ENCODE results near the gene MYO1E.
"Not testable (repeated sequence)": the region's sequence is repeated elsewhere in the genome, so short reads cannot be mapped to it uniquely, and the experiment has no call there.

MYO1E gene

DNA sequence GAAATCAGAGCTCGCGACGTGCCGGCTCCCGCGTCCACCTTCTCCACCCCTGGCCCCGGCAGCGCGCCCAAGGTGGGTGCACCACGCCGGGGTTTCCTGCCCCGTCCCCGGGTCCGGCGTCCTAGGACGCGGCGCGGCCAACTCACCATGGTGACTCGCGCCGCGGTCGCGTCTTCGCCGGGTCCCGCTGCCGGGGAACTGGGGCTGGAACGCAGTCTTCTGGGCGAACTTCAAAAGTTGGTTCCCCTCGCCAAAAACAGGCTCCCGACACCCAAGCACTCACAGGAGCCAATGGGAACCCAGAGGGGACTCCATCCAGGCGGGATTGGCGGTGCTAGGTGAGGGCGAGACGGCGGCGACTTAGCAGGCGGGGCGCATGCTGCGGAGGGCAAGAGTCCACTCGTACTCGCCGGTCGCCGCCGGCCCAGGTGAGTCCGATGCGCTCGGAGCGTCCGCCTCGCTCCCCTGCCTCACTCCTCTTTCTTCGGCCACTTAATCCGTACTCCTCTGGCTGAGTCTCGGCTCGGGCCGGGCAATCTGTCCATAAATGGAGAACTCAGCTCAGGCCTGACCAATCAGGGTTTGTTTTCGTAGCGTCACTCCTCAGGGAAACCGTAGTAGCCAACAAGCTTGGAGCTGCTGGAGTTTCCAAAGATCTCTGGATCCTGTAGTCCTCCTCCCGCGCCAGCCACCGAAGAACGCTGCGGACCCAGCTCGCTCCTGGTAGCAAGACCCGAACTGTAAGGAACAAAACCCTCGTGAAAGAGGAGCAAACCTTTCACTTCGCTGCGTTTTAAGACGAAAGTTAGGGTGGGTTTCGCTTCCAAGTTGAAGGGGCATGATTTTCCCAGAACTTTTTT, at the start of gene MYO1E:
TSS of gene MYO1E (minus strand) at position 520 of the 860 bp plus-strand sequence. CDS start at position 149, 371 bp downstream.
- peak; percentile 93 for DNase-seq (ENCODE audit: low spot score)

- DNase-seq (ENCODE audit: low spot score): peak; percentile 21
Observed at GRCh38 chr15:59420986-59421618, 48.4 kb upstream of the MYO1E start.

DNA sequence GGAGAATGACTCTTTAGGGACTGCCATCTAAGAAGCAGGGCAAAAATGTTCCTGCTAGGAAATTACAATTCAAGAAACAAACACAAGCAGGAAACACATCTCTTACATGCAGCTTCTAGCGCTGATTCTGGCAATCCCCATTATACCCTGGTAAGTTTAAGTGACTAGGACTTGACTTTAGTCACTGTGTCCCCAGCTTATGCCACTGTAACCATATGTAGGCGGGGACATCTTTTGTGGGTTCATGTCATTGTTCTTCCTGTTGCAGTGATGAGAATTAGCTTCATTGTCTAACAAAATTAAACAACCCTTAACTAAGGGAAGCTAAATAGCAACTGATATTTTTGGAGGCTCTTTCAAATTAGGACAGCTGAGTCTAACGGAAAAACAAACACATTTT, 47.4 kb upstream of the MYO1E start:
- no peak for DNase-seq (ENCODE audit: low spot score)

GRCh38 chr15:59419170-59419569, 46.5 kb upstream of the MYO1E start:
- DNase-seq (ENCODE audit: low spot score): no peak

DNA sequence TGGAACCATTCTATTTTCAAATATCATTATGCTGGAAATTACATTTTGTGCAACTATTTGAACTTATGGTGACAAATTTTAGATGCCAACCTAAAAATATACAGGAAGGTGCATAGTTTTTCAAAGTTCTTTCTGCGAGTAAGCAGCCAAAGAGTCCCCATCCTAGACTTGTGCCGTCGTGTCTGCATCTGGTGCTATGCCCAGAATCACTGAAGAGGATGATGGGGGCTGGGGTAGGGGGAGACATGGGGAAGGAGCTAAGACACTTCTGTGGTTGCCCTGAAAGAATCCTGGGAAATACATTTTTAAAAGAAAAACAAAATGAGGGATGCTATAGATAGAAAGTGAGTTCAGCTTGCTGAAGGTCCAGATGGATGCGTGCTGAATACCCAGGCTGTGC, 44.1 kb upstream of the MYO1E start:
- DNase-seq (ENCODE audit: low spot score): no peak

GRCh38 chr15:59413577-59413976, 40.9 kb upstream of the MYO1E start:
- DNase-seq (ENCODE audit: low spot score): no peak

DNA sequence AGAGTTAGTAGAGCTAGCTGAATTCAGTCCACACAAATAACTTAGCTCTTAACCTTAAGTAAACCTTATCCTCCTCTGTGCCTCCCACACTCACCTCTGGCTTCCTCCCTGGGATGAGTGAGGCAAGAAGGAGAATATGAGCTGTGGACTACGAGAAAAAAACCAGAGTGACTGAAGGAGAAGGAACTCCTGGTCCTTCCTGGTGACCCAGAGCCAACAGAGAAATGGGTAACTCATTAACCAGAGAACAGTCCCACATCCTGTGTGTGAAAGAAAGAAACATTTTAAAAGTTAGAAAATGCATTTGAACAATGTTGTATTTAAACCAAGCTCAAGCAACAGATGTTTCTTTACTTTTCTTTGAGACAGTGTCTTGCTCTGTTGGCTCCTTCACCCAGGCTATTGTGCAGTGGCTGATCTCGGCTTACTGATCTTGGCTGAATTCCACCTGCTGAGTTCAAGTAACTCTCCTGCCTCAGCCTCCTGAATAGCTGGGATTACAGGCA, 37.8 kb upstream of the MYO1E start:
- DNase-seq (ENCODE audit: low spot score): no peak

DNA sequence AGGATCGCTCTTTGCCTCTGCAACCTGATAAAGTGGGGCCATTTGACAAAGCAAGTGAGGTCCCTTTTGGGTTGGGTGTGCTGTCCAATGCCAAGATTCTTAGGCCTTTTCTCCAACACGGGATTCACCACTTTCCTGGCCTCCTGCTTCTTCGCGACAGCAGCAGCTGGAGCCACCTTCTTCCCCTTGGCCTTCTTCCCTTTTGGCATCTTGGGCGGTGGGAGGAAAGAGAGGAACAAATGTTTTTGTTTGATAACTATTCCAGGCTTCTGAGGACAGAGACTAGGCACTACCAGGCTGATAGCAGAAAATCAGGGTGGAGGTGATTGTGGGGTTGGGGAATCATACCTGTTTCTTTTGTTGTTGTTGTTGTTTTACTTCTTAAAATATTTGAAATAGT, 35.3 kb upstream of the MYO1E start:
- no peak for DNase-seq (ENCODE audit: low spot score)

DNA sequence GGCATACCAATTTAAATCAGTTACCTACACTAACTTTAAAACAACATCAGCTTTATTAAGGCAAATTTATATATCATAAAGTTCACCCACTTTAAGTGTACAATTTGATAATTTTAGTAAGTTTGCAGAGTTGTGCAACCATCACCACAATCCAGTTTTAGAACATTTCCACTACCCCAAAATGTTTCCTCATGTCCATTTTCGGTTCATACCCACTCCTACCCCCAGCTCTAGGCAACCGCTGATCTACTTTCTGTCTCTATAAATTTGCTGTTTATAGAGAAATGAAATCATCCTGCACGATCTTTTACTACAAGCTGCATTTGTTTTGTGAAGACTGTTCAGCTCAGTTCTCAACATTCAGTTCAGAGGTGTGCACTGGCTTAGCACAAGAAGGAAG, 33.8 kb upstream of the MYO1E start:
- DNase-seq (ENCODE audit: low spot score): no peak

DNA sequence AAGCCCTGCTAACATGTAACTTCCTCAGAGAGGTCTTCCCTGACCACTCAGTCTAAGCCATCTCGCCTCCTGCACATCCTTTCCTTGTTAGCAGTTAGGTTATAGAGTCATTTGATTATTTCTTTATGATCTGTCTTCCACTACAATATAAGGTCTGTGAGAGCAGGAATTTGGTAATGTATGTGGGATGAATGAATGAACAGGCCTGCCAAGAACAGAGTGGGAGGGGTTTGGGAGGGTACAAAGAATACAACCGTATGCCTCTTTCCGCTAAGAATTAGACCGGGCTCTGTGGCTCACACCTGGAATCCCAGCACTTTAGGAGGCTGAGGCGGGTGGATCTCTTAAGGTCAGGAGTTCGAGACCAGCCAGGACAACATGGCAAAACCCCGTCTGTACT, 32.4 kb upstream of the MYO1E start:
- no peak for DNase-seq (ENCODE audit: low spot score)

GRCh38 chr15:59401824-59402569, 29.3 kb upstream of the MYO1E start:
- DNase-seq (ENCODE audit: low spot score): no peak

GRCh38 chr15:59401051-59401823, 28.6 kb upstream of the MYO1E start:
- not testable (repeated sequence) for DNase-seq (ENCODE audit: low spot score)

GRCh38 chr15:59400103-59400813, 27.6 kb upstream of the MYO1E start:
- DNase-seq (ENCODE audit: low spot score): no peak

DNA sequence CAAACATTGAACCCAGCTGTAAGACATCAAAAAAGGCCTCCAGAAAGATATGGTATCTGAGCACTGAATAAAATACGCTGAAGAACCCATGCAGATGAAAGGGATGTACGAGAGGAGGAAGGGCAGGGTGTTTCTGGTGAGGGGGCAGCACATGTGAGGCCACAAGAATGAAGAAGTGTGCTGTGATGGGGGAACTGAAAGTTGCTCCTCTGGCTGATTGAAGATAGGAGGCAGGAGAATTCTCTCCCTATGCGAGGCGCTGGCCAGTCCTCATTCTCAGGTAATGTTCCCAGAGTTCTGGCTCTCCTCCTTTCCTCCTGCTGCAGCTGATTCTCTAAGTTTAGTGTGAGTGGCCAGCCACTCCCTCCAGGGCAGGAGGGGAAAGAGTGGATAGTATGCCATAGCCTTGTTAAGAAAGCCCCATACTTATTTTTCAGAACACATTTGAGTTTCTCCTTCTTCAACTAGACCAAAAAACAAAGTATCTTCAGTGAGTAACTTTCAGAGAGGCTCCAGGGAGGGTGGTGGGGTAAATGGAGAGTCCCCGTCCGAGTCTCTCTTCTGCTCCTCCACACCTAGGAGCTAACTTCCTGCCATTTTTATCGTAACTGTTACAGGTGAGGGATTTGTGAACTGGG, 26.9 kb upstream of the MYO1E start:
- DNase-seq (ENCODE audit: low spot score): no peak

- no peak for DNase-seq (ENCODE audit: low spot score)
Observed at GRCh38 chr15:59398220-59398619, 25.5 kb upstream of the MYO1E start.

GRCh38 chr15:59396679-59397078, 24.0 kb upstream of the MYO1E start:
- DNase-seq (ENCODE audit: low spot score): no peak

DNA sequence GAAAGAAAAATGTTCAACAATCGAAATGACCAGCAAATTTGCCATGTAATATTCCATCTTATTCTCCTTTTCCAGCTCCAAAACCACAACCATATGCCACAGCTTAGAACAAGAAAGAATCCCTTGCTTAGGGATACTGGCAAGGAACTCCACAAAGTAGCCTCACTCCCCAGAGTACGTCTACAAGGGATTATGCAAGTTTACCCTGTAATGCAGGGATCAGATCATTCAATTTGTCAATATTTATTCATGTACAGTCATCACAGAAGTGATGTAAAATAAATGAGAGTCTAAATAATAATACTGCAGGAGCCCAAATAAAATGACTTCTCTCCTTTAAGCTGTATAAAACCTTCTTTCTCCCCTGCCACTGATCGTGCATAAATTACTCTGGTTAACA, 23.5 kb upstream of the MYO1E start:
- DNase-seq (ENCODE audit: low spot score): no peak

DNA sequence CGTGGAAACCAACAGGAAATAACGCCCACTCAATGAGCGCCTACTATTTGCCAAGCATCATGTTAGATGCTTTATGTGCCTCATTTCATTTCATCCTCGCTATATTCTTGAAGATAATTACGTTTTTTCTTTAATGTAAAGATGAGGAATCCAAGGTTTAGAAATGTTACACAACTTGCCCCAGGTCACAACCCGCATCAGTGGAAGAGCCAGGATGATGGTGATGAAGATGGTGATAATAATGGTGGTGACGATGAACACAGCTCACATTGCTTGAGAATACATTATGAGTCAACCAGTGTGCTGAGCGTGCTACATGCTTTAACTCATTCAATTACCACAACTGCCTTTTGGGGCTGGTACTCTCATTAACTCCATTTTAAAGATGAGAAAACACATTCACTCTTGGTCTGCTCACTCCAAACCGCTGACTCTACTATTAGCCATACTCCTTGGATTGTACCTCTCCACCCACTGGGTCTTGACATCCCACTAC, 21.5 kb upstream of the MYO1E start:
- no peak for DNase-seq (ENCODE audit: low spot score)

DNA sequence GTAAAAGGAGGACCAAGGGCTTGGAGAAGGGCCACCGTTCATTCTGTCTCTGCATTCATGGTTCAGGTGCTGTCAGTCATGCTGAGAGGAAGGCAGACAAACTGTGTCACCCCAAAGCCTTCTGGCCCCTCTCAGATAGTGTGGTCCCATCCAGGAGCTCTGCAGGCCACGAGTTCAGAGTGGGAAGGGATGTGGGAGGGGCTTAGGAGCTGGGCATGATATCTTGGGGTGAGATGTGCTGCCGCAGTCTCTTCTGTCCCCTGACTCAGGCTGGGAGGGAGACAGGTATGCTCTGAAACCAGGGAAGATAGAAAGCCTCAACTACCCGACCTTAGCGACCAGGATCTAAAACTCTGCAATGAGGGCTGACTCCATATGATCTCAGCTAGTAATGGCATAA, 19.6 kb upstream of the MYO1E start:
- no peak for DNase-seq (ENCODE audit: low spot score)

DNA sequence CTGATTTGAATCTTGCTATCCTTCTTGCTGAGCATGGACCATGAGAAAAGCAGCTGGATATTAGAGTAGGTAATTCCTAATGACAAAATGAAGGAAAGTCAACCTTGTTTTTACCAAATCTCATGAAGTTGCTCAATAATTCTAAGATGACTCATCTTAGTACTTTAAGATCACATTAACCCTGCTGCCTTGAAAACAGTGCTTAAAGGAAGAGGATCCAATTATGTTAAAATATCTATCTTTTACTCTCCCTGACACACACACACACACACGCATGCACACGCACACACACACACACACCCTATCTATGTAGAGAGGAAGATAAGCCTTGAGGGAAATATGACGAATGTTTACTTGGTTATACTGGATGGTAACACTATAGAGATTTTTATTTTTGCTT, 16.0 kb upstream of the MYO1E start:
- DNase-seq (ENCODE audit: low spot score): no peak

Data from kidney capillary endothelial cell (primary cell).